GM21447 (cell line): ENCODE measurements around the gene GALNT5.
A peak's percentile ranks its signal among the peaks of the same experiment; 100 is the strongest.
"Not testable (repeated sequence)": the region's sequence is repeated elsewhere in the genome, so short reads cannot be mapped to it uniquely, and the experiment has no call there.

Experiments
- ATAC-seq: cut with Tn5 transposase; IDR thresholded peaks from one replicate; pipeline ENCODE4 v1.9.1; 2021; ENCODE audit not compliant: unreplicated experiment

Gene GALNT5

DNA sequence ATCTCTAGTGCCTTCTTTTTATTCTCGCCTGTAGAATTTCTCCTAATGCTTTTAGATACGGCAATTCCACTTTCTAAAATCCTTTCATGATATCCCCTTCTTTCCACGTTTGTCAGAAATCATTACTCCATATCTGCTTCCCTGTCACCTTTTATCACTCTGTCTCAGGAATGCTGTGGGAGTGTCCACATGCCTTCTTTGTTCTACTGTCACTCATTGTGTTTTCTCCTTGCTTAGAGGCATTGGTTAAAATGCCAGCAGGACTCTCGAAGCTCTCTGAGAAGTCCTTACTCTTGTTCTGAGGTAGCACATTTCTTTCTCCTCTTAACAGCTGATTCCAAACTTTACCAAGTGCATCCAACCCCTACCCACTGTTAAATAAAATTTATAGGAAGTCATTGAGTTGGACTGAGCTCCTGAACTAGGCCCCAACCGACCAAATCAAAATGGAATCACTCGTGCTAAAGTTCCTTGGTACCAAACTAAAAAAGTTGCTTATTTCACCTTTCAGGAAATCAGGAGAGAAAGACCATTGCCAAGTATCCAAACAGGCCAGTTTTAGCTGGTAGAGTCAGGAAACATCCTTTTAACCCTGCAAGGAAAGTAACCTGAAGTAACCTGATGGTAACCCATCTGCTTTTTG lies 10.6 kb upstream of the GALNT5 start:
- no peak for ATAC-seq

DNA sequence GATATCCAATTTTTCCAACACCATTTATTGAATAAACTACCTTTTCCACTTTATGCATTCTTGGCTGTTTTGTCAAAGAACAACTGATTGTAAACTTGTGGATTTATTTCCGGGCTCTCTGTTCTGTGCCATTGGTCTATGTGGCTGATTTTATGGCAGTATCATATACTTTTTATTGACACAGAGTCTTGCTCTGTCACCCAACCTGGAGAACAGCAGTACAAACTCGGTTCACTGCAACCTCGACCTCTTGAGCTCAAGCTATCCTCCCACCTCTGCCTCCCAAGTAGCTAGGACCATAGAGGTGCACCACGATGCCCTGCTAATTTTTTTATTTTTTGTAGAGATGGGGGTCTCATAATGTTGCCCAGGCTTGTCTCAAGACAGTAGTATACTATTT lies 6.7 kb upstream of the GALNT5 start:
- ATAC-seq: no peak

DNA sequence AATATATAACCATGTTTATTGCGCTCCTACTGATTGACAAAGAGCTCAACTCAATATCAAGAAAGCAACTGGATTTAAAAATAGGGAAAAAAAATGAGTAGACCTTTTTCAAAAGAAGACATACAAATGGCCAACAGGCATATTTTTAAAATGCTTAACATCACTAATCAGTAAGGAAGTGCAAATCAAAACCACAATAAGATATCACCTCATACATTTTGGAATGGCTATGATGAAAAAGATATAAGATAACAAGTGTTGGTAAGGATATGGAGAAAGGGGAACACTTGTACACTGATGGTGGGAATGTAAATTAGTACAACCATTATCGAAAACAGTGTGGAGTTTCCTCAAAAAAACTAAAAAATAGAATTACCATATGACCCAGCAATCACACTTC lies 5.6 kb upstream of the GALNT5 start:
- ATAC-seq: no peak

DNA sequence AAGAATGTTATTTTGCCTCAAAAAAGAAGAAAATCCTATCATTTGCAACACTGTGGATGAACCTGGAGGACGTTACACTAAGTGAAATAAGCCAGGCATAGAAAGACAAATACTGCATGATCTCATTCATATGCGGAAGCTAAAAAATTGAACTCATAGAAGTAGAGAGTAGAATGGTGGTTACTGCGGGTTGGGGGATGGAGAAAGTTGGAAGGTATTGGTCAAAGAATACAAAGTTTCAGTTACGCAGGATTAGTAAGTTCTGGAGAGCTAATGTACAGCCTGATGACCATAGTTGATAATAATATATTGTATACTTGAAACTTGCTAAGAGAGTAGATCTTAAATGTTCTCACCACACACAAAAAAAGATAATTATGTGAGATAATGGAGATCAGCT lies 5.0 kb upstream of the GALNT5 start:
- ATAC-seq: no peak

DNA sequence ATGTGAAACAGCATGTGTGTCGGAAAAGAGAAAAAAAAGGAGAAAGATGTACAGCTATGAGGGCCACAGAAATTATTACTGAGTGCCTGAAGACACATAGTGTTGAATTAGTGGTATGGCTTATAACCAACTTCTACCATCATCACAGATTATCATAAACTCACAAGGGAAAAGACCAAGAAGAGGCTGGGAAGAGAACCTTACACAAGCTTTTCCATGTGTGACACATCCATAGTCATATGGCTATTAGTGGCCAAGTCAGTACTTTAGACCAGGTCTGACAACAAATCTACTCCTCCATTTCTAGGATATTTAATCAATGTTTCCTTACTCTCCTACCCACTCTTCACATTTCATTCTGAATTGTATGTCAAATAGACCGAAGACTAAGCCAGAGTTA lies 3.5 kb upstream of the GALNT5 start:
- no peak for ATAC-seq

DNA sequence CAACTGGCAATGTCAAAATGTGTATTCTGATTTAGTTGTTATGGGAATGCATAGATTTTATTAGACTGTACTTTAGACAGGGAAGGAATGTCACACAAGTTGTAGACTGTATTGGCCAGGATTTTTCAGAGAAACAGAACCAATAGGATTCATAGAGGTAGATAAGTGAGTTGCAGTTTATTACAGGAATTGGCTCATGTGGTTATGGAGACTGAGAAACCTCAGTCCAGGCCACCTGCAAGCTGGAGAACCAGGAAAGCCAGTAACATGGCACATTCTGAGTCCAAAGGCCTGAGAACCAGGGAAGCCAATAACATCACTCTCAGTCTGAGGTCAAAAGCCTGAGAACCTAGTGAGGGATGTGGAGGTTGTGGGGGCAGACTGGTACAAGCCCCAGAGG lies 1.8 kb upstream of the GALNT5 start:
- ATAC-seq: no peak

DNA sequence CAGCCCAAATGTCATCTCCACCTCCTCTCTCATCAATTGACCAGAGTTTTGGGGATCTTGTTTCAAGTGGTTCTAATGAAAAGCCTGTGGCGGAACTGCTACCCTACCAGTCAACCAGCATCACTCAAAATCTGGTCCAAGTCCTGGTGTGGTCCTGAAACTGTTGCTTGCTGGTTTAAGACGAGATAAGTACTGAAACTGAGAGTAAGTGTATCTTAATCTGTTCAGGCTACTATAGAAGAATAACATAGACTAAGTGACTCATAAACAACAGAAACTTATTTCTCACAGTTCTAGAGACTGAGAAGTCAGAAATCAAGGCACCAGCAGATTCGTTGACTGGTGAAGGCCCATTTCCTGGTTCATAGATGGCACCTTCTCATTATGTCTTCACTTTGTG lies 879 bp upstream of the GALNT5 start:
- ATAC-seq: peak; percentile 96

DNA sequence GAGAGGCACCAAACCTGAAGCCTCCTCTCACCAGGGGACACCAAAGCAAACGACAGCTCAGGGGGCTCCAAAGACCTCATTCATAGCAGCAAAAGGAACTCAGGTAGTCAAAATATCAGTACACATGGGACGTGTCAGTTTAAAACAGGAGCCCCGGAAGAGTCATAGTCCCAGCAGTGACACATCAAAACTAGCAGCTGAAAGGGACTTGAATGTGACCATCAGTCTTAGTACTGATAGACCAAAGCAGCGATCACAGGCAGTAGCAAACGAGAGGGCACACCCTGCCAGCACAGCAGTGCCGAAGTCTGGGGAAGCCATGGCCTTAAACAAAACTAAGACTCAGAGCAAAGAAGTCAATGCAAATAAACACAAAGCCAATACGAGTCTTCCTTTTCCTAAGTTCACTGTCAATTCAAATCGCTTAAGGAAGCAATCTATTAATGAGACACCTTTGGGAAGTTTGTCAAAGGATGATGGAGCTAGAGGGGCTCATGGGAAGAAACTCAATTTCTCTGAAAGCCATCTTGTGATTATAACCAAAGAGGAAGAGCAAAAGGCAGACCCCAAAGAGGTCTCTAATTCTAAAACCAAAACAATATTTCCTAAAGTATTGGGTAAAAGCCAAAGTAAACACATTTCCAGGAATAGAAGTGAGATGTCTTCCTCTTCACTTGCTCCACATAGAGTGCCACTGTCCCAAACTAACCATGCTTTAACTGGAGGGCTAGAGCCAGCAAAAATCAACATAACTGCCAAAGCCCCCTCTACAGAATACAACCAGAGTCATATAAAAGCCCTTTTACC lies 1.2 kb downstream of the GALNT5 start:
- ATAC-seq: no peak

DNA sequence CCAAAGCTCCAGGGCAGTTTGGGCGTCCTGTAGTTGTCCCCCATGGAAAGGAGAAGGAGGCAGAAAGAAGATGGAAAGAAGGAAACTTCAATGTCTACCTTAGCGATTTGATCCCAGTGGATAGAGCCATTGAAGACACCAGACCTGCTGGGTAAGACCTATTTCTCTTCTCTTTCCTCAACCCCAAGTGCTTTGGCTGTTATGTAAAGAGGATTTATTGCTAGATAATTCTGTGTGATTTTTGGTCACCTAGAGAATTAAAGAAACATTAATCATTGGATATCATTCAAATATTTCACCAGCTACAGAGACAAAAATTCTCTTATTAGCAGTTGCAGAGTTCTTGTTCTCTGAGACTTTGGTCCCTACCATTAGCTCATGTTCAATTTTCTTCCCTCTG lies 1.9 kb downstream of the GALNT5 start:
- no peak for ATAC-seq

DNA sequence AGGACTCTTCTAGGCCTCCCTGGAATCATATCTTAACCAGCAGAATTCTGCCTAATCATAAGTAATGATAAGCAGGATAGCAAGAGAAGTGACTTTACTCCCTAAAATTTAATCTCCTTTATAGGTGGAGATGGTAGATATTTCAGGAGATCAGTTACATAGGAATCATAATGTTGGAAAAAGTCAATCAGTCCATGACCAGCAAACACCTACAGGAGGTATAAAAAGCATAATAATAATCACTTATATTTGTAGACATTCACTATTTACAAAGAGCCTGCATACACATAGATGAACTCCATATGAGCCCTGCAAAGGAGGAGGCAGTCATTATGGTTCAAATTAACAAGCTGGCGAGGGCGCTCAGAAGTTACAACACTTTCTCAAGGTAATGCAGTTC lies 2.5 kb downstream of the GALNT5 start:
- ATAC-seq: no peak

DNA sequence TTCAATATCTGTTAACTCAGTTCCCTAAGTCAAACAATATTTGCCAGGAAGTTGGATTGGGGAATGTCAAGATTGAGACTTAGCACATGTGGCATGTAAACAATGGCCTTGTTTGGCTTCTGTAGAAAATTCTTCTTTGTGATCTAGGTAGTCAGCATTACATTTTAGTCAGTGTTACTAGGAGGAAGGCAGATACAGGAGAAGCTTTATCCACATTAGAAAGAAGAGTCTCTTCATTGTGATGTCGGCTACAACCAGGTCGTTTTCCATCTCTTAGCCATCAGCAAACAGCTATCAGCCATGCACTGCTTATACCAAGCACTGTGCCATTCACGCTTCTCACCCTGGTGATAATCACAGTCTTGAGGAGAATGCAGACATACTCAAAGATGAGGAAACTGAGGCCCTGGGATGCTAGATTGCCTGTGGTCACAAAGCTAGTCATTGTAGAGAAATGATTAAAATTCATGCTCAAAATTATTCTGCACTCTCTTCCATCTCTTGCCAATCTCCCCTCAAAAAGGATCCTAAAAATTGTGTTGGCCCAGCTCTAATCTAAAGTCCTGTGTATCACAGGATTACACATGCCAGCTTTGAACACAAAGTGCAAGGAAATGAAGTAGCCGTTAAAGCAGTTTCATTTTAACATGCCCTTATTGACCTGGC lies 3.2 kb downstream of the GALNT5 start:
- no peak for ATAC-seq

DNA sequence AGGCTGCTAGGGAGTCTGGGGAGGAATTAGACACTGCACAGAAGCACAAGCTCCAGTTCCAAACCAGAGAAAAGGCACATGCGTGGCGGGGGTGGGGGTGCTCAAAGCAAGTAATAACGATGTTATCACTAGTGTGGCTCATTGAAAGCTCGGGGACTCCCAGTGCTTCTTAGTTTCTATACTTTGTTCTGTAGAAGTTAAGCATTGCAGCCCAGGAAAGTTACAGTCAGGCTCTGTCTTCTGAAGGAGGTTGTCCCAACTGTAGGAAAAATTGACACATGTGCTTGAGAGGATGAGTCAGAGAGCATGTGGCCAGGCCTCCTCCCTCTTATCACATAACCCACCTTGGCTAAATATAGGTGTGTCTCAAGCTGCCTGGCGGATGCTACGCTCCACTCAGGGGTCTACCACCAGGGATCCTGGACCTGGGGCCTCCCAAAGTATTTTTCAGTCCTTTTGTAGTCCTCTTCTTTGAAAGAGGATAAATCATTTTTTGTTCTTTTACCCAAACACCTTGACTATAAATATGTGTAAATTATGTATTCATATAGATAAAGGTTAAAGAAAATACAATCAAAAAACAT lies 3.8 kb downstream of the GALNT5 start:
- ATAC-seq: no peak

DNA sequence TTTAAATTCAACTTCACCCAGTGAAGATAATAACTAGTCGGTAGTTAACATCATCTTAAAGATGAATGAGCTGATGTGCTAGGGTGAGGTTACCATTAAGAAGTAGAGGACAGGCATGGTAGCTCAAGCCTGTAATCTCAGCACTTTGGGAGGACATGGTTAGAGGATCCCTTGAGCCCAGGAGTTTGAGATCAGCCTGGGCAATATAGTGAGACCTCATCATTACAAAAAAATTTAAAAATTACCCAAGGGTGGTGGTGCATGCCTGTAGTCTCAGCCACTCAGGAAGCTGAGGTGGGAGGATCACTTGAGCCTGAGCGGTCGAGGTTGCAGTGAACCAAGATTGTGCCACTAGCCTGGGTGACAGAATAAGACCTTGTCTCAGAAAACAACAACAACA lies 4.7 kb downstream of the GALNT5 start:
- no peak for ATAC-seq

DNA sequence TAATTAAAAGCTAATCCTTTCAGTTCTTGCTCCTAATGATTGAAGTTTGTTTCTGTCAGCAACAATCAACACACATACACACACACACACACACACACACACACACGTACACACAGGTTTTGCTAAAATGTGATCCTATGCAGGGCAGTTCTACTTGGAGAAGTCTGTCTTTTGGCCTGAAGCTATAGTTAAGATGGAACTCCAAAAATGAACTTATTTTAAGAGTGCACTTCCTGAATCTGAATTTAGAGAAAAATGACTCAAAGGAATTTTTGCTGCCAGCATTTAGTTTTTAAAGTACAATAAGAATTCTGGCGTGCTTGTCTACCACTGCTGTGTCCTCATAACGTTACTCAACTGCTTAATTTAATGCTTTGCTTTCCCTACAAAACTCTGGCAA lies 6.6 kb downstream of the GALNT5 start:
- ATAC-seq: no peak

DNA sequence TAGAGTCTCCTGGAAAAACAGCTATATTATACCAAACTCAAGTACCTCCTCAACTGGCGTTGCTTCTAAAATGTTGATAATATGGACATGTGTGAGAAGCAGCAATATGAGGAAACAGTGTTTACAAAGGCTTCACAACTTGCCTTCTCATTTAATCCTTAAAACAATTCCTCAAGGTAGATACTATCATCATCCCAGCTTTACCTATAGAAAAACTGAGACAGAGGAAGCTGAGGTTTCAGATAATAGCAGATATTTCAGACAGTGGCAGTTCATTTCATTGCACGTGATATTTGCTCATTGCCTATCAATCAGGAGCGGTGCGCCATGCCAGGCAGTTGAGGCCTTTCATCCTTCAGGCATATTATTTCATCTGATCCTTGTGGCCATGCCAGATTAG lies 8.3 kb downstream of the GALNT5 start:
- ATAC-seq: no peak

DNA sequence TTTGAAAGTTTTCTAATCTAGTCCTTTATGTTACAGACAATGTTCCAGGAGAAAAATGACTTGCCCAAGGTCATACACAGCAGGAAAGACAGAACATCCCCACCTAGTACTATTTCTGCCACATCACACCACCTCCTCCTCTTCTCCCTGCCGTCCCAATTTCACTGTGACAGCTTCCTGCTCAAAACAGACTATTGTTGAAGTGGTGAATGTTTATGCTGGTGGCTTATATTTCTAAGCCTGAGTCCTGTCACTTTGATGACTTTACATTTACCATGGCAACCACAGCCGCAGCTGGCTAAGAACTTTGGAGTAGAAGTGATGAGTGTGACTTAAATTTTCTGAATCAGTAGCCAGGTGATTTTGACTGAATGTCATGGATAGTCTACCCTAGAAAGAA lies 10.0 kb downstream of the GALNT5 start:
- ATAC-seq: no peak

DNA sequence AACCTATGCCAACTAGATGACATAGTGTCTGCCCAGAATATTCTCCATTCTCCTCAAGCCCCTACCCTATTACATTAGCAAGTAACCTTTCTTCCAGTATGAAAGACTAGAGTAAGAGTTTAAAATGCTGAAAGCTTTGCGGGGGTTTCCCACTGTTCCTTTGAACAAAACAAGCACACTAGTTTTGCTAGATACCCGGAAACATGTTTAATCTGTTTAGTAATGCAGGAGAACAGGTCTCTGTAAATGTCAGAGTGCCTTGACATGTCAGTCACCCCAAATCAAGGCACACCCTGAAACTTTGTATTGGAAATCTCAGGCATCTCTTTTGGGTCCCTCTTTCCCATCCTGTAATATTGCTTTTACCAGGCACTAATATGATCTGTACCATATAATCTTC lies 11.6 kb downstream of the GALNT5 start:
- no peak for ATAC-seq

DNA sequence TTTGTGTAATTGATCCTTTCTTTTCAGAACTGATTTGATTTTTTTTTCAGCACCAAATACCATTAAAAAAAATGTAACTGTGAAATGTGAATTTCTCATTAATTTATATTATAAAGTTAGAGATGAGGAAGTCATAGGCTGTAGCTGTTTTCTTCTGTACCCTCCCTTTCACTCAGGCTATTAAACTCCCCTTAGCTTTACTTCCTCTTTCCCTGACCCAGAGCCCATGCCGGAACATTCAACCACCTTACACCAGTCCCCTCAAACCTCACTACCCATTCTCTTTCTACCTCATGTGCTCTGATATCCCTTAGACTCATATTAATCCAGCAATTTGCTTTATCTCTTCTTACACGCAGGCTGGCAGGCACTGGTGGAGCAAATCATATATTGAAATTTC lies 12.4 kb downstream of the GALNT5 start:
- ATAC-seq: no peak

DNA sequence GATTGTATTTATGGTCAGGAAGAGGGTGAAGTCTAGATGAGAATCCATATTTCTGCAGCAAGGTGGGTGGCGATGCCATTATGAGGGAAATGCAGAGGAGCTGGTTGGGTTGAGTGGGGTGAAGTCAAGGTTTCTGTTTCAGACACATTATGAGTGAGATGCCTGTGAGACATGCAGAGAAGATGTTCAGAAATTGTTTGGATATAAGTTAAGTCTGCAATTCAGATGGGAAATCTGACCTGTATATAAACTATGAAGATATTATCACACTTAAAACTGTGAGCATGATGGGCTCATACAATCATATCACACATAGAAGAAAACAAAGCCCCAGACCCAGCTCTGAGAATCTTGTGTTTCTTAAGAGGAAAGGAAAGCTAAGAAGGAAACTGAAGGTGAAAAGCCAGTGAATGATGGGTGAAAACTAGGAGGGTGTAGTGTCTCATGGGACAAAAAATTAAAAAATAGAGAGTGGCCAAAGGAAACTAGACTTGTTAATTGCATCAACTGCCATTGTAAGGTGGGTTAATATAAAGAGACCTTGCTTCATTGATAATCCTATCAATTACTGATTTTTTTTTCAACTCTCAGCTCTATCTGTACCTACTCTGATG lies 14.2 kb downstream of the GALNT5 start:
- ATAC-seq: no peak

DNA sequence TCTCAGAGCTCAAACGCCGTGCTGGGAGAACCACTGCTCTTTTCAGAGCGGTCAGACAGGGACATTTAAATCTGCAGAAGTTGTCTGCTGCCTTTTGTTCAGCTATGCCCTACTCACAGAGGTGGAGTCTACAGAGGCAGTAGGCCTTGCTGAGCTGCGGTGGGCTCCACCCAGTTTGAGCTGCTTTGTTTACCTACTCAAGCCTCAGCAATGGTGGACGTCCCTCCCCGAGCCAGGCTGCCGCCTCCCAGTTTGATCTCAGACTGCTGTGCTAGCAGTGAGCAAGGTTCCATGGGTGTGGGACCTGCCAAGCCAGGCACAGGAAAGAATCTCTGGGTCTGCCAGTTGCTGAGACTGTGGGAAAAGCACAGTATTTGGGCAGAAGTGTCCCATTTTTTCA lies 21.8 kb downstream of the GALNT5 start:
- not testable (repeated sequence) for ATAC-seq

DNA sequence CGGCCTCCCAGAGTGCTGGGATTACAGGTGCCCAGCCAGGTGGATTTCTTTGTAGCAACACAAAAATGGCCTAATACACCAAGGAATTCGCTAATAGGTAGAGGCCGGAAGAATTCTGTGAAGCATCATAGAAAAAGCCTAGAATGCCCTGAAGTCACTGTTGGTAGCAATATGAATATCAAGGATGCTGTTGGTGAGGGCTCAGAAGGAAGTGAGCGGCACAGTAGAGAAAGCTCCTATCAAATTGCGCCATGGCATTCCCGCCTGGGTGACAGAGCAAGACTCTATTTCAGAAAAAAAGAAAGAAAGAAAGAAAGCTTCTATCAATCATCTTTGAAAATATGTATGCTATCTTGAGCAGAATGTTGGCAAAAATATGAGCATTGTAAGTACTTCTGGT lies 23.8 kb downstream of the GALNT5 start:
- ATAC-seq: no peak

DNA sequence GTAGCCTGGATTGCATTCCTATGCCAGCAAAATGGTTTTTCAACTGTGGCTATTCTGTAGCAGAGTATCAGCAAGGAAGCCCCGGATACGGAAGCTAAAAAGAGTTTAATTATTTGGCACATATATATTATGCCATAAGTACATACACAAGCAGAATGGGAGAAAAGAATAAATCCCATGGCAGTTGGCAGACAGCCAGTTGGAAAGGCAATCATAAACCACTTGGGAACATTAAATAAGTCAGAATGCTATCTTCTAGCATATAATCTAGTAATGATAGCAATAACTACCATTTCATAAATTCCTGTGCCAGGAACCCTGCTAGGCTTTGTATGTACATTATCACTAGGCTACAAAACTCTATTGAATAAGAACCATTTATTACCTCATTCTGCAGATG lies 26.0 kb downstream of the GALNT5 start:
- no peak for ATAC-seq
